ENCODE results near the gene YIPF5. TPM values are rescaled to one million over a fixed set of nuclear protein-coding genes. Genes with fewer than 3 reads are reported as not detected.

The YIPF5 gene
- total RNA-seq, 1 experiment from 2014 or later = 44.5 TPM

GRCh38 chr5:144117412-144117811 is 53.0 kb downstream of the YIPF5 start (continued):
- TF ChIP-seq YY1 (IDR thresholded peaks at IDR 0.05; ENCODE audit: extremely low read depth, insufficient replicate concordance, low read depth, low read length) (no peak), ATF3 (IDR thresholded peaks at IDR 0.05) (no peak), EGR1 (IDR thresholded peaks at IDR 0.05; ENCODE audit: low read depth) (no peak), TCF7L2 (IDR thresholded peaks at IDR 0.05; ENCODE audit: borderline replicate concordance, extremely low read depth, insufficient read depth, insufficient read length) (no peak), CEBPB (IDR thresholded peaks at IDR 0.05; ENCODE audit: low read depth) (no peak)

- ATAC-seq (no peak), DNase-seq (ENCODE audit: low read depth, low spot score) (no peak)
- no peaks in the 10 kb centered on the region for H3K9me3 ChIP-seq (ENCODE audit: control insufficient read depth in 1 of 2, insufficient read depth in 1 of 2, low read depth in 1 of 2, low read length in 2 of 2)
- no peaks in the 10 kb centered on the region for H3K36me3 ChIP-seq (ENCODE audit: control insufficient read depth in 1 of 2, insufficient read depth in 2 of 2, low read length in 2 of 2)
- no peak overlapping the region for H3K9ac ChIP-seq (ENCODE audit: low read length)
- H3K9me2 ChIP-seq (ENCODE audit: insufficient read depth) = no peaks in the 10 kb centered on the region
- H2AFZ ChIP-seq (ENCODE audit: low read depth, low read length, poor library complexity, severe bottlenecking) = no peak overlapping the region
- ChIA-PET CTCF (no interaction called here), POLR2A (no interaction called here), RAD21 (ENCODE audit: low non-redundant PET in 1 of 2, low total read pairs in 2 of 2, uncharacterized antibody in 2 of 2, unreplicated experiment in 2 of 2) (no interaction called here)
- H3K4me2 ChIP-seq (ENCODE audit: low read length) = no peak overlapping the region
- no peak overlapping the region for H3K27ac ChIP-seq (ENCODE audit: low read depth, low read length)
- intact Hi-C loops (cut with micrococcal nuclease) = no loop called here
- BruUV-seq (replicated peaks) = no TSS peak
- H3K4me1 ChIP-seq (ENCODE audit: control insufficient read depth in 1 of 2, insufficient read depth in 2 of 2, low read length in 2 of 2) = no peaks in the 10 kb centered on the region
- H3K4me3 ChIP-seq (replicated peaks in 1 of 2; ENCODE audit: low read depth in 1 of 2, low read length in 2 of 2) = no peak overlapping the region
- H3K79me2 ChIP-seq (ENCODE audit: insufficient read depth, low read length) = no peaks in the 10 kb centered on the region
- no peak for TF ChIP-seq EGR1 (IDR thresholded peaks at IDR 0.05; ENCODE audit: low read depth)
- no peak for TF ChIP-seq RAD21 (IDR thresholded peaks at IDR 0.05; ENCODE audit: low read depth)
- no peak for TF ChIP-seq EZH2phosphoT487 (IDR thresholded peaks at IDR 0.05; ENCODE audit: borderline replicate concordance)
- no peak for TF ChIP-seq CBX3 (IDR thresholded peaks at IDR 0.05; ENCODE audit: low read depth)
- H3K27me3 ChIP-seq (ENCODE audit: insufficient read depth, low read length) = no peaks in the 10 kb centered on the region
- H4K20me1 ChIP-seq (ENCODE audit: insufficient read depth) = no peaks in the 10 kb centered on the region
Measured at GRCh38 chr5:144114571-144114970, 55.9 kb downstream of the YIPF5 start.

Other genes with a start within 250 kb of the YIPF5 start
- gene KCTD16, start 214 bp upstream of the YIPF5 start, total RNA-seq (2021; ENCODE audit: unreplicated experiment) = 0.64 TPM

All from HCT116 (cell line).